Activated T-cell treated with anti-CD3 and anti-CD28 coated beads for 48 hours (primary cell): ENCODE results near the gene LLGL1.

Experiments used
- DNase-seq: peaks from one replicate; pipeline ENCODE4 v3.0.0-alpha.2; 2020; ENCODE audit warnings: low read depth

The LLGL1 gene

DNA sequence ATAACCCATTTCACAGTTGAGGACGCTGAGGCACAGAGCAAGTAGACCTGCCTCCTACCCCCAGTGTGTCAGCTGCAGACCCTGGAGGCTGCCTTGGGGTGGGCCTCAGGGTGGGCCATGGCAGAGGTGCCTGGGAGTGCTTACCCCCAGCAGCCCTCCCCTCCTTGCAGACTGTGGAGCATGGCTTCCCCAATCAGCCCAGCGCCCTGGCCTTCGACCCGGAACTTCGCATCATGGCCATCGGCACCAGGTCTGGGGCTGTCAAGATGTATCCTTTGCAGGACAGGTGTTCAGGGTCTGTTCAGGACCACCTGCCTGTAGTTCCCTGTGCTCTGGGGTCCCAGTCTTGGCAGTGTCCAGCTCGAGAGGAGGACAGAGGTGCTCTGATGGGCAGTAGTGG, 4.3 kb downstream of the LLGL1 start:
- DNase-seq = no peak

GRCh38 chr17:18230288-18231141, 5.1 kb downstream of the LLGL1 start:
- DNase-seq = no peak

GRCh38 chr17:18231164-18231563, 5.7 kb downstream of the LLGL1 start:
- DNase-seq = no peak

DNA sequence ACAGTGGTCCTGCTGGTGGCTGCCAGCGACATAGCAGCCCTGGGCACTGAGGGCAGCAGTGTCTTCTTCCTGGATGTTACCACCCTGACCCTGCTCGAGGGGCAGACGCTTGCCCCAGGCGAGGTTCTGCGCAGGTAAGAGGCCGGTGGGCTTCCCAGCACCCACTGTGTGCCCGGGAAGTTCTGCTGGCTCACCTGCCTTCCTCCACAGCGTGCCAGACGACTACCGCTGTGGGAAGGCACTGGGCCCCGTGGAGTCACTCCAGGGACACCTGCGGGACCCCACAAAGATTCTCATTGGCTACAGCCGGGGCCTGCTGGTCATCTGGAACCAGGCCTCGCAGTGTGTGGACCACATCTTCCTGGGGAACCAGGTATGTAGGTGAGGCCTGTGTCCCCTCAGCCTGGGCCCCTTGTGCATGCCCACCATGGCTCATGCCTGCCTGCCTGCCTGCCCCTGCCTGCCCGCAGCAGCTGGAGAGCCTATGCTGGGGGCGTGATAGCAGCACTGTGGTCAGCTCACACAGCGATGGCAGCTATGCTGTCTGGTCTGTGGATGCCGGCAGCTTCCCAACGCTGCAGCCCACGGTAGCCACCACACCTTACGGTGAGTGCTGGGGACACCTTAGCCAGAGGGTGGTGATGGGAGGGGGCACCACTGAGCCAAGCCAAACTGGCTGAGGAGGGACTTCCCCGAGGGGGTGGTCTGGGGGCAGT, 8.5 kb downstream of the LLGL1 start:
- no peak for DNase-seq

GRCh38 chr17:18234853-18235380, 9.5 kb downstream of the LLGL1 start:
- no peak for DNase-seq

GRCh38 chr17:18235743-18236256, 10.4 kb downstream of the LLGL1 start:
- peak; percentile 46 for DNase-seq

- DNase-seq = no peak
Observed at GRCh38 chr17:18236494-18236893, 11.1 kb downstream of the LLGL1 start.

DNA sequence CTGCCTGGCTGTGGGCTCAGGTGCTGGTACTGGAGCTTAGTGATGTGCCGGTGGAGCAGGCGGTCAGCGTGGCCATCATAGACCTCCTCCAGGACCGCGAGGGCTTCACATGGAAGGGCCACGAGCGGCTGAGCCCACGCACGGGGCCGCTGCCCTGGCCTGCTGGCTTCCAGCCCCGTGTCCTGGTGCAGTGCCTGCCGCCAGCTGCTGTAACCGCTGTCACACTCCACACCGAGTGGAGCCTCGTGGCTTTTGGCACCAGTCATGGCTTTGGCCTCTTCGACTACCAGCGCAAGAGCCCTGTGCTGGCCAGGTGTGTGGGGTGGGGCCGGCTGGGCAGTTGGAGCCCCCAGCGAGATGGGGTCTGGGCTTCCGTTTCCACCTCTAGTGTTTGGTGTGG, 12.0 kb downstream of the LLGL1 start:
- no peak for DNase-seq

DNA sequence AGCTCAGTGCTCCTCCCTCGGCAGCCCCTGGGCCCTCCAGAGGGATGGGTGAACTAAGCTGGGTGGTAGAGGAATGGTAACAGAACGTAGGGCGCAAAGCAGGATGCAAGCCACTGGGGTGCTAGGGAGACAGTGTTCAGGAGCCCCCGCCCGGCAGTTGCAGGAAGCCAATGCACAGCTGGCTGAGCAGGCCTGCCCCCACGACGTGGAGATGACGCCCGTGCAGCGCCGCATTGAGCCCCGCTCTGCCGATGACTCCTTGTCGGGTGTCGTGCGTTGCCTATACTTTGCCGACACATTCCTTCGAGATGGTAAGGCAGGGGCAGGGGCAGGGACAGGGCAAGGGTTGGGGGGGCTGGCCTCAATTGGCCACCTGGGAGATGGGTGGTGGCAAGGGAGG, 12.9 kb downstream of the LLGL1 start:
- no peak for DNase-seq

GRCh38 chr17:18240449-18240848, 15.0 kb downstream of the LLGL1 start:
- no peak for DNase-seq

GRCh38 chr17:18241229-18241871, 15.9 kb downstream of the LLGL1 start:
- DNase-seq = no peak

DNA sequence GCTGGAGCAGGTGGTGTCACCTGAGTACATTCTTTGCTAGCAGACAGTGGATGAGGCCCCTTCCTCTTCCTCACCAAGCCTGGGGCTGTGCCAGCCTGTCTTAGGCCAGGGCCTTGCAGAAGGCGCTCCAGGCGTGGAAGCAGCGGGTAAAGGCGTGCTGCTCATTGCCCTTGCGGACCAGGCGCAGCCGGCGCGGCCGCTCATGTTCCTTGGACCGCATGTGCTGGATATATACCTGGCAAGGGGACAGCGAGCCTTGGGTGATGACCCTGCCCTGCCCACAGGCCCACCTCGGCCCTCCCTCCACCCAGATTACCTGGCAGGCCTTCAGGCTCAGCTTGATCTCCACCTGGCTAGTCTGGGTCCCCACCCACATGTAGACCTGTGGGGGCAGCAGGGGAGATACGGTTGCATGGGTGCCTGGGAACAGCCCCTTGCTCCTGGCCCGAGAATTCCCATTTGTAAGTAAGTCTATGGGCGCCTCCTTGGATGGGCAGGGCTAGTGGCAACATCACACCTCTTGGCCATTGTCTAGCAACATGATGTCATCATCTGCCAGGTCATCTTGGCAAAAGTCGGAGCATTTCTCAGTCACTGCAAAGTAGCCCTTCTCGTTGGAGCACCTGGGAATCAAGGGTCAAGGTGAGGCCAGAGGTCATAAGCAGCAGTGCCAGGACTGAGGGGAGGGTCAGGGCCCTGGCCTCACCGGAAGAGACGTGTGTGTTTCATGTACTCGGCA, 19.8 kb downstream of the LLGL1 start:
- DNase-seq = no peak

DNA sequence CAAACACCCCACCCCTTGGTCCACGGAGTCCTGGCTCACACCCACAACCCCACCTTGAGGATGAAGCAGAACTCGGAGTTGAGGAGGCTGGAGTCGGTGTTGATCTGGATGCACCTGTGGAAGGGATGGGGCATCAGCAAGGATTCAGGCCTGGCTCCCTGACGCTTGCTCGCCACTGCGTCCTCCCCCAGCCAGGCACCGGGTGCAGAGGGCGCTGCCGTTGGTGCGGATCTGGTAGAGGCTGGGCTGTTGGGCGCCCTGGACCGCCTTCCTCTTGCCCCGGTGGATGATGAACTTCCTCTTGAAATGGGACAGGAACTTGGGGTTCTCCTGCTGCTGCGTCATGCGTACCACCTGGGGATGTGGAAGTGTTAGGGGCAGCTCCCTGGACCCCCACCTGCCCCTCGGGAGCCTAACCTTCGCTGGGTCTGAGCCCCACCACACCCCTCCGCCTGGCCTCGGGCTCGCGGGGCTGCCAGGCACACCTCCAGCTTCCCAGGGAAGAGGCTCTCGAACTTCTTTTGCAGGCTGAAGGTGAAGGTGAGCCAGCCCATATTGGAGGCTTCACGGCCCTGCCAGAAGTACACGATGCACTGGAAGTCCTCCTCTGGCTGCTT, 20.8 kb downstream of the LLGL1 start:
- no peak for DNase-seq

GRCh38 chr17:18246880-18247612, 21.6 kb downstream of the LLGL1 start:
- DNase-seq = peak; percentile 51

DNA sequence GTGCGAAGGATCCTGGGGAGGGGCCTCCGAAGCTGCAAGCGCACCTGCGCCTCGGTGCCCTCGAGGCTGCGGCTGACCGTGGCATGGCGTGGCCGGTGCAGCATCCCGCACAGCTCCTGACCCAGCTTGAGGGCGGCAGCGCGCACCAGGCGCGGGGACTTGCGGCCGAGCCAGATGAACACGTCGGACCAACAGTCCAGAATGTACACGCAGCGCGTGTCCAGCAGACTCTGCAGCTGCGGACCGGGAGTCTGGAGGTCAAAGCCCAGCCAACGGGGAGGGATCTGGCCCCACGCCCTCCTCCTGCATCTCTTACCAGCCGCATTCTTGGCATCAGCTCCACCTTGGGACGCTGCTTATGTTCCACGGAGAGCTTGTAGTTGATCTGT, 22.2 kb downstream of the LLGL1 start:
- no peak for DNase-seq

GRCh38 chr17:18248300-18248731, 22.9 kb downstream of the LLGL1 start:
- peak; percentile 53 for DNase-seq

GRCh38 chr17:18248811-18249210, 23.4 kb downstream of the LLGL1 start:
- DNase-seq = no peak

- no peak for DNase-seq
Observed at GRCh38 chr17:18250259-18250658, 24.8 kb downstream of the LLGL1 start.

DNA sequence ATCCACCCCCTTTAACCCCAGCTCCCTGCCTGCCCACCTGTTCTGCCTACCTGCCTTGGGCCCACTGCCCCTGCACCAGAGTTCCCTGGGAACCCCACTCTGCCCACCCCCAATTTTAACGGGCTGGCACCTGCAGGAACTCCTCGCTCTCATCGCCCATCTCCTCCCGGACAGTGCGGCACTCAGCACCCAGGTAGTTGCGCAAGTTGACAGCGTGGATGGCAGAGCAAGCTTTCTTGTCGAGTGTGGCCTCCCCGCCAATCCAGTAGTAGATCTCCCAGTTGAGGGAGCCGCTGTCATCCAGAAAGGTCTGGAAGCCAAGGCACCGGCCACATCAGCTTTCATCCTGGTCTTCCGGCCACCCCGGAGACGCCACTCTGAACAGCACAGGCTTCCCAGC, 25.3 kb downstream of the LLGL1 start:
- no peak for DNase-seq

DNA sequence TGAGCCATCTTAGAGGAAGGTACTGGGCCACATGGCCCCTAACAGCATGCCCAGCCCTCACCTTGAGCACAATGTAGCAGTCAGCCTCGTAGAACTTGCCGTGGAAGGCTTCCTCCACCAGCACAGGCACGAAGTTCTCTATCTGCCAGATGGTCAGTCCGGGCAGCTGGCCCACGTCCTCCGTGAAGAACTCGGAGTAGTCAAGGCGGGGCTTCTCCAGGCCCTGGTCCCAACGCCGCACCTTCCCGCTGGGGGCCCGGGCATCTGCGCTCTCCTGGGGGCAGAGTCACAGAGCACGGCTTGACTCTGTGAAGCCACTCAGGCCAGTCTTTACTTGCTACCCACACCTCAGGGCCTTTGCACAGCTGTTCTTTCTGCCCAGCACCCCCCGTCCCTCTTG, 25.8 kb downstream of the LLGL1 start:
- DNase-seq = no peak

DNA sequence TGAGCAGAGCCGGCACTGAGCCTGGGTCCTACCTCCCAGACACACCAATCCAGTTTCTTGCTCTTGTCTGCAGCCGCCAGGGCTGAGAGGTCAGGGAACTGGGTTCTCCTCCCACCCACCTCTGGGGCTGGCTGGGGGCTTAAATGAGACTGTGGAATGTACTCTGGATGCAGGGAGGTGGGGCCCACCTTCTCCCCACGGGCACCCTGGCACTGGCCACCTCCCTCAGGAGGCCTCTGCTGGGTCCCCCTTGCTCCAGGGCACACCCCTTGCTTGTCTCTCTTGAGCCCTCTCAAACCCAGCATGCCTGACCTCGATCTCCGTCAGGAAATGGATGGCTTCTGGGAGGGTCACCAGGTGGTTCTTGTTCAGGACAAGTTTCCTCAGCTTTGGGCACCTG, 26.7 kb downstream of the LLGL1 start:
- DNase-seq = no peak
